GM23338 (cell line): Measurements from ENCODE around the gene PANX3. TPM values are rescaled to one million over a fixed set of nuclear protein-coding genes. Genes with fewer than 3 reads are reported as not detected.

Experiments used
- ATAC-seq: fragments of 200-7000 bp; cut with Tn5 transposase; 3 replicates; pipeline ENCODE4 v1.9.1; 2020
- DNase-seq: peaks from one replicate; pipeline ENCODE4 v3.0.0-alpha.2; 2015; ENCODE audit warnings: low spot score
- H2AFZ ChIP-seq: fragments of 200-600 bp; sonication (generic); 2 replicates; pipeline ENCODE4 v1.8.0; 2016; ENCODE audit warnings: antibody characterized with exemption, mild to moderate bottlenecking, moderate library complexity
- H3F3A ChIP-seq: fragments of 200-600 bp; sonication (generic); replicated peaks from 2 replicates; pipeline ENCODE4 v1.8.0; 2017; ENCODE audit warnings: antibody characterized with exemption, mixed run types, low read depth
- H3K27ac ChIP-seq: fragments of 200-600 bp; sonication (generic); 2 replicates; pipeline ENCODE4 v1.6.1; 2016; ENCODE audit warnings: low read depth
- H3K27me3 ChIP-seq: fragments of 200-600 bp; sonication (generic); 2 replicates; pipeline ENCODE4 v1.8.0; 2016; ENCODE audit warnings: mild to moderate bottlenecking, mixed run types, moderate library complexity; ENCODE audit not compliant: insufficient read depth
- H3K36me3 ChIP-seq: fragments of 200-600 bp; sonication (generic); 2 replicates; pipeline ENCODE4 v1.8.0; 2016; ENCODE audit warnings: mild to moderate bottlenecking; ENCODE audit not compliant: insufficient read depth
- H3K4me1 ChIP-seq: fragments of 200-600 bp; sonication (generic); 2 replicates; pipeline ENCODE4 v1.8.0; 2016; ENCODE audit warnings: mild to moderate bottlenecking, moderate library complexity; ENCODE audit not compliant: insufficient read depth
- H3K4me2 ChIP-seq: fragments of 200-600 bp; sonication (generic); 2 replicates; pipeline ENCODE4 v1.7.1; 2017; ENCODE audit warnings: mixed run types
- H3K4me3 ChIP-seq: fragments of 200-600 bp; sonication (generic); 2 replicates; pipeline ENCODE4 v1.6.1; 2016; ENCODE audit warnings: mixed run types
- H3K79me2 ChIP-seq: fragments of 200-600 bp; sonication (generic); replicated peaks from 2 replicates; pipeline ENCODE4 v1.8.0; 2017; ENCODE audit warnings: mild to moderate bottlenecking; ENCODE audit not compliant: insufficient read depth
- H3K9me2 ChIP-seq: fragments of 200-600 bp; sonication (generic); 2 replicates; pipeline ENCODE4 v1.8.0; 2017; ENCODE audit not compliant: insufficient read depth
- H4K20me1 ChIP-seq: fragments of 200-600 bp; sonication (generic); replicated peaks from 2 replicates; pipeline ENCODE4 v1.8.0; 2017; ENCODE audit warnings: mild to moderate bottlenecking; ENCODE audit not compliant: insufficient read depth
- H3K27ac Mint-ChIP-seq: 2 replicates; pipeline ENCODE4 v1.8.0; 2020; ENCODE audit warnings: inconsistent platforms, mild to moderate bottlenecking, moderate library complexity, mixed read lengths
- H3K27me3 Mint-ChIP-seq: 3 replicates; pipeline ENCODE4 v1.8.0; 2022; ENCODE audit warnings: low read depth, mild to moderate bottlenecking, moderate library complexity, mixed read lengths, inconsistent platforms; ENCODE audit not compliant: insufficient read depth, poor library complexity
- H3K36me3 Mint-ChIP-seq: 3 replicates; pipeline ENCODE4 v1.8.0; 2021; ENCODE audit warnings: low read depth, mild to moderate bottlenecking, inconsistent platforms, moderate library complexity, mixed read lengths
- H3K4me1 Mint-ChIP-seq: 3 replicates; pipeline ENCODE4 v1.8.0; 2020; ENCODE audit warnings: mild to moderate bottlenecking, inconsistent platforms, mixed read lengths
- H3K4me3 Mint-ChIP-seq: 3 replicates; pipeline ENCODE4 v1.8.0; 2021; ENCODE audit warnings: moderate library complexity, mild to moderate bottlenecking, inconsistent platforms, mixed read lengths
- H3K9me3 Mint-ChIP-seq: 3 replicates; pipeline ENCODE4 v1.8.0; 2020; ENCODE audit warnings: moderate library complexity, mild to moderate bottlenecking, inconsistent platforms, mixed read lengths
- ETS1 ChIP-seq: IDR thresholded peaks from 2 replicates; pipeline ENCODE4 v1.6.1; 2016; ENCODE audit warnings: antibody characterized with exemption
- EZH2phosphoT487 ChIP-seq: fragments of 200-600 bp; sonication (generic); IDR thresholded peaks from one replicate; pipeline ENCODE4 v1.8.1; 2018; ENCODE audit warnings: antibody characterized with exemption; ENCODE audit not compliant: unreplicated experiment
- REST ChIP-seq: IDR thresholded peaks from one replicate; pipeline ENCODE4 v1.6.1; 2018; ENCODE audit warnings: antibody characterized with exemption; ENCODE audit not compliant: unreplicated experiment
- STAT1 ChIP-seq: IDR thresholded peaks from one replicate; pipeline ENCODE4 v1.6.1; 2016; ENCODE audit warnings: antibody characterized with exemption; ENCODE audit not compliant: unreplicated experiment
- ZNF331 ChIP-seq: fragments of 250-450 bp; sonication (Bioruptor Pico); IDR thresholded peaks from 2 replicates; pipeline ENCODE4 v1.5.0; 2020; ENCODE audit warnings: low read depth, mild to moderate bottlenecking, moderate library complexity
- polyA plus RNA-seq: library from polyadenylated mRNA; unstranded; fragments of >200 nt; fragmentation: Nextera tagmentation; extraction: Ambion mirVana; gene quantifications from 2 replicates; pipeline ENCODE4 v1.2.1, GENCODE V29; 2016
- total RNA-seq: library from RNA; depleted of rRNA; stranded (reverse); fragments of >200 nt; shearing (Covaris generic); gene quantifications from 2 replicates; pipeline ENCODE4 v1.2.3, GENCODE V29; 2014
- TF ChIP-seq, protein P1 (sequence below): fragments of 250-450 bp; sonication (Bioruptor Pico); IDR thresholded peaks from 2 replicates; pipeline ENCODE4 v1.5.0; 2020; ENCODE audit warnings: mild to moderate bottlenecking, moderate library complexity

PANX3 gene
- total and polyA plus RNA-seq, 2 experiments from 2014 or later, result not detected

GRCh38 chr11:124591430-124591829 is 19.8 kb upstream of the PANX3 start (continued):
- TF ChIP-seq, protein P1, sequence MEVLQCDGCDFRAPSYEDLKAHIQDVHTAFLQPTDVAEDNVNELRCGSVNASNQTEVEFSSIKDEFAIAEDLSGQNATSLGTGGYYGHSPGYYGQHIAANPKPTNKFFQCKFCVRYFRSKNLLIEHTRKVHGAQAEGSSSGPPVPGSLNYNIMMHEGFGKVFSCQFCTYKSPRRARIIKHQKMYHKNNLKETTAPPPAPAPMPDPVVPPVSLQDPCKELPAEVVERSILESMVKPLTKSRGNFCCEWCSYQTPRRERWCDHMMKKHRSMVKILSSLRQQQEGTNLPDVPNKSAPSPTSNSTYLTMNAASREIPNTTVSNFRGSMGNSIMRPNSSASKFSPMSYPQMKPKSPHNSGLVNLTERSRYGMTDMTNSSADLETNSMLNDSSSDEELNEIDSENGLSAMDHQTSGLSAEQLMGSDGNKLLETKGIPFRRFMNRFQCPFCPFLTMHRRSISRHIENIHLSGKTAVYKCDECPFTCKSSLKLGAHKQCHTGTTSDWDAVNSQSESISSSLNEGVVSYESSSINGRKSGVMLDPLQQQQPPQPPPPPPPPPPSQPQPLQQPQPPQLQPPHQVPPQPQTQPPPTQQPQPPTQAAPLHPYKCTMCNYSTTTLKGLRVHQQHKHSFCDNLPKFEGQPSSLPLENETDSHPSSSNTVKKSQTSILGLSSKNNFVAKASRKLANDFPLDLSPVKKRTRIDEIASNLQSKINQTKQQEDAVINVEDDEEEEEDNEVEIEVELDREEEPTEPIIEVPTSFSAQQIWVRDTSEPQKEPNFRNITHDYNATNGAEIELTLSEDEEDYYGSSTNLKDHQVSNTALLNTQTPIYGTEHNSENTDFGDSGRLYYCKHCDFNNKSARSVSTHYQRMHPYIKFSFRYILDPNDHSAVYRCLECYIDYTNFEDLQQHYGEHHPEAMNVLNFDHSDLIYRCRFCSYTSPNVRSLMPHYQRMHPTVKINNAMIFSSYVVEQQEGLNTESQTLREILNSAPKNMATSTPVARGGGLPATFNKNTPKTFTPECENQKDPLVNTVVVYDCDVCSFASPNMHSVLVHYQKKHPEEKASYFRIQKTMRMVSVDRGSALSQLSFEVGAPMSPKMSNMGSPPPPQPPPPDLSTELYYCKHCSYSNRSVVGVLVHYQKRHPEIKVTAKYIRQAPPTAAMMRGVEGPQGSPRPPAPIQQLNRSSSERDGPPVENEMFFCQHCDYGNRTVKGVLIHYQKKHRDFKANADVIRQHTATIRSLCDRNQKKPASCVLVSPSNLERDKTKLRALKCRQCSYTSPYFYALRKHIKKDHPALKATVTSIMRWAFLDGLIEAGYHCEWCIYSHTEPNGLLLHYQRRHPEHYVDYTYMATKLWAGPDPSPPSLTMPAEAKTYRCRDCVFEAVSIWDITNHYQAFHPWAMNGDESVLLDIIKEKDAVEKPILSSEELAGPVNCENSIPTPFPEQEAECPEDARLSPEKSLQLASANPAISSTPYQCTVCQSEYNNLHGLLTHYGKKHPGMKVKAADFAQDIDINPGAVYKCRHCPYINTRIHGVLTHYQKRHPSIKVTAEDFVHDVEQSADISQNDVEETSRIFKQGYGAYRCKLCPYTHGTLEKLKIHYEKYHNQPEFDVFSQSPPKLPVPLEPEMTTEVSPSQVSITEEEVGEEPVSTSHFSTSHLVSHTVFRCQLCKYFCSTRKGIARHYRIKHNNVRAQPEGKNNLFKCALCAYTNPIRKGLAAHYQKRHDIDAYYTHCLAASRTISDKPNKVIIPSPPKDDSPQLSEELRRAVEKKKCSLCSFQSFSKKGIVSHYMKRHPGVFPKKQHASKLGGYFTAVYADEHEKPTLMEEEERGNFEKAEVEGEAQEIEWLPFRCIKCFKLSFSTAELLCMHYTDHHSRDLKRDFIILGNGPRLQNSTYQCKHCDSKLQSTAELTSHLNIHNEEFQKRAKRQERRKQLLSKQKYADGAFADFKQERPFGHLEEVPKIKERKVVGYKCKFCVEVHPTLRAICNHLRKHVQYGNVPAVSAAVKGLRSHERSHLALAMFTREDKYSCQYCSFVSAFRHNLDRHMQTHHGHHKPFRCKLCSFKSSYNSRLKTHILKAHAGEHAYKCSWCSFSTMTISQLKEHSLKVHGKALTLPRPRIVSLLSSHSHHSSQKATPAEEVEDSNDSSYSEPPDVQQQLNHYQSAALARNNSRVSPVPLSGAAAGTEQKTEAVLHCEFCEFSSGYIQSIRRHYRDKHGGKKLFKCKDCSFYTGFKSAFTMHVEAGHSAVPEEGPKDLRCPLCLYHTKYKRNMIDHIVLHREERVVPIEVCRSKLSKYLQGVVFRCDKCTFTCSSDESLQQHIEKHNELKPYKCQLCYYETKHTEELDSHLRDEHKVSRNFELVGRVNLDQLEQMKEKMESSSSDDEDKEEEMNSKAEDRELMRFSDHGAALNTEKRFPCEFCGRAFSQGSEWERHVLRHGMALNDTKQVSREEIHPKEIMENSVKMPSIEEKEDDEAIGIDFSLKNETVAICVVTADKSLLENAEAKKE, result no peak
- no peak for TF ChIP-seq STAT1
- TF ChIP-seq ZNF331, result no peak
- no peak for TF ChIP-seq ETS1

- Histone ChIP-seq H3K9me2 (no peaks in the 10 kb centered on the region), H4K20me1 (no peaks in the 10 kb centered on the region), H3K4me2 (no peak overlapping the region), H3K27ac (no peak overlapping the region), H3F3A (no peaks in the 10 kb centered on the region), H3K4me3 (no peak overlapping the region), H3K36me3 (no peaks in the 10 kb centered on the region), H3K4me1 (no peaks in the 10 kb centered on the region), H3K27me3 (no peaks in the 10 kb centered on the region), H2AFZ (no peak overlapping the region), H3K79me2 (no peaks in the 10 kb centered on the region)
- no peaks in the 10 kb centered on the region for H3K9me3 Mint-ChIP-seq
- no peaks in the 10 kb centered on the region for H3K36me3 Mint-ChIP-seq
- DNase-seq (no peak), ATAC-seq (no peak)
- no peaks in the 10 kb centered on the region for H3K4me1 Mint-ChIP-seq
- H3K27me3 Mint-ChIP-seq, result no peaks in the 10 kb centered on the region
- H3K27ac Mint-ChIP-seq, result no peak overlapping the region
- no peak overlapping the region for H3K4me3 Mint-ChIP-seq
- TF ChIP-seq REST (no peak), EZH2phosphoT487 (no peak)
These were observed 18.6 kb upstream of the PANX3 start for GRCh38 chr11:124592627-124593026.
